H9 (cell line): ENCODE measurements around the gene NOVA2. TPM values are rescaled to one million over a fixed set of nuclear protein-coding genes. Genes with fewer than 3 reads are reported as not detected.
A peak's percentile ranks its signal among the peaks of the same experiment; 100 is the strongest.

Source experiments
- DNase-seq: peaks from one replicate; pipeline ENCODE4 v3.0.0-alpha.2; 2017
- H2AFZ ChIP-seq: one replicate; pipeline ENCODE4 v1.6.1; 2013; ENCODE audit warnings: mild to moderate bottlenecking, low read length, control low read depth, moderate library complexity
- H2AK5ac ChIP-seq: 2 replicates; pipeline ENCODE4 v1.6.1; 2013; ENCODE audit warnings: low read length, control low read depth, mixed read lengths; ENCODE audit not compliant: insufficient read length
- H2BK120ac ChIP-seq: one replicate; pipeline ENCODE4 v1.6.1; 2013; ENCODE audit warnings: low read depth, mild to moderate bottlenecking, low read length, control low read depth, inconsistent platforms; ENCODE audit not compliant: poor library complexity, severe bottlenecking
- H2BK12ac ChIP-seq: 2 replicates; pipeline ENCODE4 v1.6.1; 2013; ENCODE audit warnings: low read length, control low read depth, mixed read lengths, low read depth; ENCODE audit not compliant: insufficient read length
- H2BK15ac ChIP-seq: 2 replicates; pipeline ENCODE4 v1.6.1; 2013; ENCODE audit warnings: low read depth, low read length, control low read depth
- H2BK20ac ChIP-seq: one replicate; pipeline ENCODE4 v1.6.1; 2013; ENCODE audit warnings: low read depth, mild to moderate bottlenecking, low read length, control low read depth, inconsistent platforms; ENCODE audit not compliant: poor library complexity, severe bottlenecking
- H2BK5ac ChIP-seq: 2 replicates; pipeline ENCODE4 v1.6.1; 2013; ENCODE audit warnings: low read length, control low read depth, mixed read lengths; ENCODE audit not compliant: insufficient read length
- H3K14ac ChIP-seq: 2 replicates; pipeline ENCODE4 v1.6.1; 2013; ENCODE audit warnings: low read length, control low read depth; ENCODE audit not compliant: insufficient read depth
- H3K18ac ChIP-seq: 2 replicates; pipeline ENCODE4 v1.6.1; 2013; ENCODE audit warnings: low read depth, mild to moderate bottlenecking, mixed read lengths, low read length, control low read depth; ENCODE audit not compliant: insufficient read length
- H3K23ac ChIP-seq: 2 replicates; pipeline ENCODE4 v1.6.1; 2013; ENCODE audit warnings: low read length, control low read depth, mixed read lengths, low read depth; ENCODE audit not compliant: insufficient read length
- H3K23me2 ChIP-seq: 2 replicates; pipeline ENCODE4 v1.6.1; 2013; ENCODE audit warnings: low read depth, mild to moderate bottlenecking, mixed read lengths, low read length, control low read depth; ENCODE audit not compliant: insufficient read length, poor library complexity, severe bottlenecking
- H3K27ac ChIP-seq: 2 replicates; pipeline ENCODE4 v1.5.1; 2013; ENCODE audit warnings: low read length, control low read depth, mixed read lengths, low read depth; ENCODE audit not compliant: insufficient read length
- H3K27me3 ChIP-seq: 2 replicates; pipeline ENCODE4 v1.6.1; 2013; ENCODE audit warnings: low read length, control low read depth, inconsistent platforms; ENCODE audit not compliant: insufficient read depth
- H3K4ac ChIP-seq: 2 replicates; pipeline ENCODE4 v1.6.1; 2013; ENCODE audit warnings: low read depth, mild to moderate bottlenecking, control low read depth, inconsistent platforms, low read length, moderate library complexity
- H3K4me1 ChIP-seq: 2 replicates; pipeline ENCODE4 v1.6.1; 2013; ENCODE audit warnings: low read length, control low read depth, inconsistent platforms; ENCODE audit not compliant: insufficient read depth
- H3K4me2 ChIP-seq: 2 replicates; pipeline ENCODE4 v1.6.1; 2013; ENCODE audit warnings: low read length, control low read depth, mixed read lengths; ENCODE audit not compliant: insufficient read length, insufficient read depth
- H3K56ac ChIP-seq: 2 replicates; pipeline ENCODE4 v1.6.1; 2013; ENCODE audit warnings: low read depth, mild to moderate bottlenecking, mixed read lengths, low read length, control low read depth; ENCODE audit not compliant: insufficient read length
- H3K79me1 ChIP-seq: 2 replicates; pipeline ENCODE4 v1.6.1; 2013; ENCODE audit warnings: low read depth, mild to moderate bottlenecking, moderate library complexity, low read length, control low read depth, inconsistent platforms; ENCODE audit not compliant: insufficient read depth, poor library complexity, severe bottlenecking
- H3K79me2 ChIP-seq: 2 replicates; pipeline ENCODE4 v1.6.1; 2013; ENCODE audit warnings: low read length, control low read depth, inconsistent platforms; ENCODE audit not compliant: insufficient read depth
- H3K9ac ChIP-seq: 2 replicates; pipeline ENCODE4 v1.6.1; 2013; ENCODE audit warnings: low read length, control low read depth, mixed read lengths; ENCODE audit not compliant: insufficient read length; ENCODE audit errors: extremely low read depth
- H3K9me3 ChIP-seq: one replicate; pipeline ENCODE4 v1.6.1; 2013; ENCODE audit warnings: low read depth, low read length, inconsistent platforms; ENCODE audit not compliant: control insufficient read depth
- H3T11ph ChIP-seq: one replicate; pipeline ENCODE4 v1.6.1; 2013; ENCODE audit warnings: mild to moderate bottlenecking, low read length, control low read depth, inconsistent platforms
- H4K20me1 ChIP-seq: one replicate; pipeline ENCODE4 v1.6.1; 2013; ENCODE audit not compliant: control insufficient read depth, insufficient read length, insufficient read depth
- H4K5ac ChIP-seq: 2 replicates; pipeline ENCODE4 v1.6.1; 2013; ENCODE audit warnings: low read depth, mild to moderate bottlenecking, mixed read lengths, low read length, control low read depth; ENCODE audit not compliant: insufficient read length
- H4K8ac ChIP-seq: replicated peaks from 2 replicates; pipeline ENCODE4 v1.6.1; 2013; ENCODE audit warnings: low read length, control low read depth, mixed read lengths, low read depth; ENCODE audit not compliant: insufficient read length
- H4K91ac ChIP-seq: 2 replicates; pipeline ENCODE4 v1.6.1; 2013; ENCODE audit warnings: low read depth, mild to moderate bottlenecking, moderate library complexity, mixed read lengths, low read length, control low read depth; ENCODE audit not compliant: insufficient read length
- H3K27ac Mint-ChIP-seq, 3 experiments: 2 replicates in 2 of 3; 3 replicates in 1 of 3; pipeline ENCODE4 v1.8.0; 2020 to 2021; ENCODE audit warnings: mixed read lengths in 3 of 3, mild to moderate bottlenecking in 1 of 3, moderate library complexity in 1 of 3
- H3K27me3 Mint-ChIP-seq: 2 replicates; pipeline ENCODE4 v1.8.0; 2021; ENCODE audit warnings: low read depth, mild to moderate bottlenecking, moderate library complexity, mixed read lengths
- H3K36me3 Mint-ChIP-seq, 3 experiments: 2 replicates in 2 of 3; 3 replicates in 1 of 3; pipeline ENCODE4 v1.8.0; 2020 to 2021; ENCODE audit warnings: low read depth in 3 of 3, mixed read lengths in 3 of 3; ENCODE audit not compliant: insufficient read depth in 1 of 3
- H3K4me1 Mint-ChIP-seq, 2 experiments: 2 replicates each; pipeline ENCODE4 v1.8.0; 2020; ENCODE audit warnings: mixed read lengths in 2 of 2
- H3K4me3 Mint-ChIP-seq, 2 experiments: 2 replicates in 1 of 2; 3 replicates in 1 of 2; pipeline ENCODE4 v1.8.0; 2020 to 2021; ENCODE audit warnings: mild to moderate bottlenecking in 2 of 2, mixed read lengths in 2 of 2, moderate library complexity in 1 of 2
- H3K9me3 Mint-ChIP-seq, 2 experiments: 2 replicates in 1 of 2; 3 replicates in 1 of 2; pipeline ENCODE4 v1.8.0; 2020; ENCODE audit warnings: mild to moderate bottlenecking in 2 of 2, mixed read lengths in 2 of 2, moderate library complexity in 1 of 2
- CTCF ChIP-seq: fragments of 200-600 bp; sonication (generic); conservative IDR thresholded peaks from 3 replicates; pipeline ENCODE4 v1.8.0; 2021; ENCODE audit warnings: antibody characterized with exemption, mild to moderate bottlenecking
- WGBS: extraction: QIAGEN DNeasy Blood & Tissue Kit; methylation state at CpG from one replicate; pipeline ENCODE4 v1.1.7; 2013; ENCODE audit warnings: missing lambda C conversion rate, low lambda C conversion rate, mixed read lengths; ENCODE audit not compliant: insufficient read length; ENCODE audit errors: extremely low coverage; 5-methylcytosine and 5-hydroxymethylcytosine counted together
- total RNA-seq: library from RNA; stranded (reverse); gene quantifications from 2 replicates; pipeline ENCODE4 v1.2.1, GENCODE V29; 2021

NOVA2 gene
- total RNA-seq, 1 experiment from 2014 or later: 8.8 TPM

- Mint-ChIP-seq H3K4me1 (peaks cover 12 to 35% of the 10 kb centered on the region in 2 experiments), H3K4me3 (peak overlapping the region; percentile 59 to 81), H3K36me3 (peaks cover 0 to 1% (median 0%) of the 10 kb centered on the region in 3 experiments; a peak in 2 of 7 replicates), H3K9me3 (no peaks in the 10 kb centered on the region), H3K27ac (peak overlapping the region in 2 of 3 experiments; percentile 2 to 6; a peak in 1 of 7 replicates), H3K27me3 (peaks cover 66% of the 10 kb centered on the region)
- Histone ChIP-seq H2BK12ac (no peak overlapping the region), H4K91ac (no peak overlapping the region), H4K5ac (no peak overlapping the region), H2AK5ac (no peak overlapping the region), H3K4me1 (peaks cover 2% of the 10 kb centered on the region; the same call in 1 of the 2 replicates), H3K14ac (no peak overlapping the region; the same call in 1 of the 2 replicates), H3K27ac (no peak overlapping the region), H3T11ph (no peak overlapping the region), H2BK120ac (no peak overlapping the region), H3K56ac (no peak overlapping the region), H3K9ac (no peak overlapping the region), H4K8ac (no peak overlapping the region), H3K18ac (no peak overlapping the region), H2AFZ (no peak overlapping the region), H2BK20ac (no peak overlapping the region), H3K79me1 (no peaks in the 10 kb centered on the region), H3K23me2 (no peaks in the 10 kb centered on the region), H2BK5ac (no peak overlapping the region), H3K4ac (no peak overlapping the region), H2BK15ac (no peak overlapping the region), H3K27me3 (no peaks in the 10 kb centered on the region; the same call in 1 of the 2 replicates), H3K9me3 (no peaks in the 10 kb centered on the region), H3K23ac (no peak overlapping the region), H3K4me2 (peak overlapping the region; percentile 72), H4K20me1 (peaks cover 4% of the 10 kb centered on the region), H3K79me2 (no peaks in the 10 kb centered on the region; the same call in 1 of the 2 replicates)
- DNase-seq: no peak
- no CpG with 5 or more reads among the region's 18 CpGs for WGBS
- TF ChIP-seq CTCF: no peak
Measured at GRCh38 chr19:45972081-45972946, 1.4 kb downstream of the NOVA2 start.
